GM08714 (cell line): Measurements from ENCODE around the gene RALGAPA2.

Experiments
- H3K4me3 ChIP-seq: fragments of 200-500 bp; sonication (Bioruptor generic); 2 replicates; pipeline ENCODE4 v1.5.1; 2014; ENCODE audit warnings: mild to moderate bottlenecking, low read length, inconsistent platforms
- ZNF274 ChIP-seq: IDR thresholded peaks from 2 replicates; pipeline ENCODE4 v1.6.1; 2012; ENCODE audit warnings: mild to moderate bottlenecking, low read depth, low read length

Gene RALGAPA2

DNA sequence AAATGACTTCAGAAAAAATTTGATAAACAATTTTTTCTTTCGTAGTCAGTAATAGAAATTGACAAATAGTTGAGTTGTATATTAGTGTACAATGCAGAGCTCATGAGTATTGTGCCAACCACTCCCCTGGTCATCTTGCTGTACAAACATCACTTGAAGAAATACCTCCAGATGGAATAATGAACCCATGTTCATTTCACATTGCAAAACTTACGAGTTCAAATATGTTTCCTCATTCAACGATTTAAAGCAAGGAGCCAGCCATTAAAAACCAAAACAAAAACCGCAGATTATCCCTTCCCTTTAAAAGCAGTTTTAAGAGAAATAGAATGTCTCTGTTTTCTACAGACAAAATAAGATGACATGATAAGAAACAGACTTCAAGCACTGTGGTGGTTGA lies 62.5 kb downstream of the RALGAPA2 start:
- H3K4me3 ChIP-seq = no peak overlapping the region
- TF ChIP-seq ZNF274 = no peak

DNA sequence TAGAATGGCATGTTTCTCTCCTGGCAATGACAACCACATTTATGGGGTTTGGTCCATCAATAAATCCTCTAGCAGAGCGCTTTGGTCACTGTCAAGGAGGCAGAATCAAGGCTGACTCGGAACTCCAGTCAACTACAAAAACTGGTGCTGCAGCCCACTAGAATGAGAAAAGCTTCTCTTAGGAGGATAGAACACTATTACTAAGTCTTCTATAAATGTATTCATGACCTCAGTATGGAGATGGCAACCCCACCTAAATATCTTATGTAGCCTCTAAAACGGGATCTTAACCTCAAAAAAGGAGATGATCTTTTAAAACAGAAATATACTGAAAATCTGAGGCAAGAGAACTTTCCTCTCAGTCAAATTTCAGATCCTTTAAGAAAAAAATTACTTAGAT lies 68.5 kb downstream of the RALGAPA2 start:
- H3K4me3 ChIP-seq = no peak overlapping the region
- no peak for TF ChIP-seq ZNF274

DNA sequence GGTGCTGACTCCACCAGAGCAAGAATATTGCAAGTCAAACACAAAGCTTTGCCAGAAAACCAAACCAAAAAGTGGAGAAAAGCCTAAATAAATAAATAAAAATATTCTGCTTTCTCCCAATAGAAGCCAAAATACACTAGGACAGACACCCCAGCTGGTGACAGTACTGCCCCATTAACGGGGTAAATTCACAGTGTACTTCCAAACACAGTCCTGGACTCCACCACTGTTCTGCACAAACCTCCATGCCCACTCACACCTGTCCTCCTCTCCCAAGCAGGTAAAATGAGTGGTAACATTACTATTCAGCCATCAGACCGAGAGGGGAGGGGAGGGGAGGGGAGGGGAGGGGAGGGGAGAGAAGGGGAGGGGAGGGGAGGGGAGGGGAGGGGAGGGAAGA lies 70.7 kb downstream of the RALGAPA2 start:
- no peak overlapping the region for H3K4me3 ChIP-seq
- TF ChIP-seq ZNF274 = no peak

DNA sequence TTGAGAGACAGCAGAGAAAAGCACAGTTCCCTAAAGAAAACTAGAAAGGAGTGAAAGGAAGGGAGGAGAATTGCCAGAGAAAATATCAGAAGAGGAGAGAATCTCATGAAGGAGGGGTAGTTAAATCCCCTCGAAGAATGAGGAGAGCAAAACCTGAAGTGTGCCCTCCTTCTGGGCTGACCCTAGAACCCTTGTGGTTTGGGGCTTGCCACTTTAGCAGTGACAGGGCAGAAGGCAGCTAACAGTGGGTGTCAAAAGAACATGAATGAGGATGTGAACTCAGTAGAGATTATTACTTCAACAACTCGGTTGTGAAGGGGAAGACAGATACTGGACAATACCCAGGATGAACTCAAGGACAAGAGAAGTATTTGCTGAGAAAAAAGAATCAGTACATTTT lies 73.6 kb downstream of the RALGAPA2 start:
- no peak for TF ChIP-seq ZNF274
- no peak overlapping the region for H3K4me3 ChIP-seq

DNA sequence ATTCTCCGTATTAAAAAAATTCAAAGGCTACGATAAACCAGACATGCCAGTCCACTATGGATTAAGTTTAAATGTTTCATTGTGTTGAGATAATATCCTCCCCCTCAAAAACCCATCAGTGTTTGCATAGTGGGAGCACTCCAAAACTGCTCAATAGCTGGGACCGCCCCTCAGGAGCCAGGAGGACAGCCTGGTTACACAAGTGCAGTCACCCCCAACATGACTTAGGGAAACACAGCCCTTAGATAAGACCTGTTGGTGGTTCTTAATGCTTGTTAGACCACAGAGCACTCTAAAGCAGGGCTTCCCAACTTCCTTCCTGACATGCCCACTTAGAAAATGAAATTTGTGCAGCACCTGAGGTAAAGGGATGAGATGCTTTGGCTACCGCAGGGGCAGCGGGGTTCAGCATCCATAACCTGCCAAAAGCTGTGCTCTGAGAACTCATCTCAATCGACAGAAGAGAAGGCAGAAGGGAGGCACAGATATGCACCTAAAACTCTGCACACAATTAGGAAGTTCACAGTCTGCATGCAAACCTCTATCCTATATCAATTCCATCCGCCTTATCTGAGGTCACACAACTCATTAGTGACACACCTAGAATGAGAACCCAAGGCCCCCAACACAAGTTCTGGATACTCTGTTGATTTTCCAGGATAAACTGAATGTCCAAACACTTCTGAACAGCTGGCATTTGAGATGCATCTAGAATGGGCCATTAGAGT lies 74.3 kb downstream of the RALGAPA2 start:
- no peak overlapping the region for H3K4me3 ChIP-seq
- TF ChIP-seq ZNF274 = no peak

DNA sequence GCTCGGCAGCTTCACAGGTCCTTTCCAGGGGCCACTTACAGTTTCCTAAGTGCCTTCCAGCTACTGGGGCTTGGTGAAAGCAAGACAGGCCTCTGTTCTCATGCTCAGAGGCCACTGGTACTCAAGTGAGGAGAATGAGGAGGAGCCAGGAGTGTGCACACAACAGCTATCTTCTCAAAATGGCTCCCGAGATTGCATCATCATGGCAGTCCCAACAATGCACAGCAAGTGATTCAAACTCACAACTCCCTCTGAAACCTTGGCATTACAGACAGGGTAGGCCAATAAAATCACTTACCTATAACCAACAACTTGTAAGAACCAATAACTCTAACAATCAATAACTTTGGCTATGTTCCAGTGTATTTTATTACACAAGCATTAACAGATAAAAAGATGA lies 77.4 kb downstream of the RALGAPA2 start:
- TF ChIP-seq ZNF274 = no peak
- no peak overlapping the region for H3K4me3 ChIP-seq

DNA sequence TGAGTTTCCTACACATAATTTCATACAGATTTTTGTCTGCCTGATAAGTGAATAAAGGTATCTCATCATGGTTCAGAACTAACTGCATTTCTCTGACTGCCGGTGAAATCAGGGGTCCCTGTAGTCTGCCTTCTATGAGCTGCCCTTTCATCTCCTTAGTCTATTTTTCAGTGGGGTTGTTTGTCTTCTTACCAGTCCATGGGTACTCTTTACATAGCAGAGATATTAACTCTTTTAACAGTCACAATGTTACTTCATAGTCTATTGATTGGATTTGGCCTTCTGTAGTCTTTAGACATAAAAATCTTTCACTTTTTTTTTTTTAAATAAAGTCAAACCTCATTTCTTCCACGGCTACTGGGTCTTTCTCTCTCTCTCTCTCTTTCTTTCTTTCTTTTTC lies 79.8 kb downstream of the RALGAPA2 start:
- no peak for TF ChIP-seq ZNF274

DNA sequence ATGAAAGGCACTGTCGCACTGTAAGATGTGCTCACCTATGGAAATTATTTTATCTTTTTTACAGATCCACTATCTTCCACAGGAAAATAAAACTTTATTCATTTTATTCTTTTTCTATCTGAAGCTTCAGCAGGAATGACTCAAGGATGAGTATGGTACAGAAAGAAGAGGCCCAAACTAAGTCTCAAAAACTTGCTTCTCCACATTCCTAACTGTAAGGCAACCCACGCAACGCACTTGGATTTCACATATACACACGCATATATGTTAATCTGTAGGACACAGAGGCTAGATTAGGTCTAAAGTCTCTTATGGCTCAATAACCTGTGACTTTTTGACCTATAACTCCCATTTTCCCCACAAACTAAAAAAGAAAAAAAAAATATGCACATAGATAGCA lies 81.9 kb downstream of the RALGAPA2 start:
- H3K4me3 ChIP-seq = no peak overlapping the region
- no peak for TF ChIP-seq ZNF274

More for the DNA sequence above, 79.8 kb downstream of the RALGAPA2 start:
- no peak overlapping the region for H3K4me3 ChIP-seq

DNA sequence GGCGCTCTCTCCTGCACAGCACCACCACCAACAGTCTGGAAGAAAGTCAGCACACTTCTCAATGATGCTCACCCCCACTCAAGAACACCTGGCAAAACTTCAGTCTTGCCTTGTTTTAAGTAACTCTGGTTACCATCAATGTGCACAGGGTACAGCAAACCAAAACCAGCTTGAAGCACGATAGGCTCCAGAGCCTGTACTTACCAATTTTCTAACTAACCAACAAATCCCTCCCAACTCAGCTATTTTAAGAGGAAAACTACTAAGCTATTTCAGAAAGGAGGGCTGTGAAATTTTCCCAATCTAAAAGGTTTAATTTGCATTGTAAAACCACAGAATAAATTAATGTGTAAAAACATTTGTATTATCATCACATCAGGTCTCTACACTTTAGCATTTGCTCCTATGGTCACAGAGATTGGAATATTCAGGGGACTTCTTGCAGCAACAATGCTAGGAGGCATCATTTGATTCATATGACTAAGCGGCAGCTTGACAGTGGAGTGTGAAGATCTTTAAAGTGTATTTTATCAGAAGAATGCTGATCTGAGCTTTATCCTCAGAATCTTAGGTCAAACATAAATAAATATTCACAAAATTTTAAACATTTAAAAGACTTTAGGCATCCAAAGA lies 82.8 kb downstream of the RALGAPA2 start:
- TF ChIP-seq ZNF274 = no peak
- H3K4me3 ChIP-seq = no peak overlapping the region

DNA sequence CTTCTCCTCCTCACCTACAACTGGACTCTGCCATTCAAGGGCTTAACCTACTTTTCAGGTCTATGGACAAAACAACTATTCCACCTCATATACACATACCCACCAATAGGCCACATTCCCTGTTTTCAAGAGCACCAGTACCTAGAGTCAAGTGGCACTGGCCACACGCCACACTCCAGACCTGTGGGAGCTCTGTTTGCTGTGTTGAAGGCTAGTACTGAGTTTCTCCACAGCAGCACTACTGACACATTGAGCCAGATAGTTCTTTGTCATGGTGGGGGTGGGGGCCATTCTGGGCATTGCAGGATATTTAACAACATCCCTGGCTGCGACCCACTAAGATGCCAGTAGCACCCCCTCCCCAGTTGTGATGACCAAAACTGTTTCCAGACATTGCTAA lies 84.1 kb downstream of the RALGAPA2 start:
- TF ChIP-seq ZNF274 = no peak

DNA sequence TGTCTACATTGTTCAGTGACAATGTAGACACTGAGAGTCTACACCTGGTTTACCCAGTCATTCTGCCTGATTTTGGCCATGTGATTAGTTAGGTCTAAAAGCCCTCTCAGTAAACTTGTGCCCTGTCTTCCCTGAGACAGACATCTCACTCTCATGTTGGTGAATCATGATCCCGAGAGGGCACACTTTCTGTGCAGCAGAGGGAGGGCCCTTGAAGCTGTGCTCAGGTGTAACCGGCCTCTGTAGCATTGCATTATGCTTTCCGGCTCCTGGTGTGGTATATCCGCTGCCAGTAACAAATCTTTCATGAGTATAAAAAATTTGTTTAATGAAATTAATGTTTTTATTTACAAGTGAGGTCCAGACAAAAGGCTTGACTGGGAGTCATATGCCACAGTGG lies 85.0 kb downstream of the RALGAPA2 start:
- H3K4me3 ChIP-seq = no peak overlapping the region
- TF ChIP-seq ZNF274 = no peak

More for the DNA sequence above, 84.1 kb downstream of the RALGAPA2 start:
- no peak overlapping the region for H3K4me3 ChIP-seq

DNA sequence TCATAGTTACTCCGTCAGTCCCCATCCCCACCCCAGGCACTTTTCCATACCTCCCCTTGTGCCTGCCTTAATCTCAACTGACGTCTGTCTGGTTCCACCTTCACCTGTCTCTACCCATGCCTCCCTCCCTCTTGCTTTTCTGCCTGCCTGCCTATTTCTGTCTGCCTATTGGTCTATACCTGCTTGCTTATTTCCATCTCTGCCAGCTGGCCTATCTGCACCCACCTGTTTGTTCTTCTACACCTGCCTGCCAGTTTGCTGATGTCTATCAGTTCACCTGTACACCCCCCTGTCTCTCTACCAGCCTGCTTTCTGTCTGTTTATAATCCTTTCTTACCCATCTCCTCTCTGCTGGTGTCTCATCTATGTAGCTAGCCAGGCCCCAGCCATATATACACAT lies 87.5 kb downstream of the RALGAPA2 start:
- no peak overlapping the region for H3K4me3 ChIP-seq
- TF ChIP-seq ZNF274 = no peak

DNA sequence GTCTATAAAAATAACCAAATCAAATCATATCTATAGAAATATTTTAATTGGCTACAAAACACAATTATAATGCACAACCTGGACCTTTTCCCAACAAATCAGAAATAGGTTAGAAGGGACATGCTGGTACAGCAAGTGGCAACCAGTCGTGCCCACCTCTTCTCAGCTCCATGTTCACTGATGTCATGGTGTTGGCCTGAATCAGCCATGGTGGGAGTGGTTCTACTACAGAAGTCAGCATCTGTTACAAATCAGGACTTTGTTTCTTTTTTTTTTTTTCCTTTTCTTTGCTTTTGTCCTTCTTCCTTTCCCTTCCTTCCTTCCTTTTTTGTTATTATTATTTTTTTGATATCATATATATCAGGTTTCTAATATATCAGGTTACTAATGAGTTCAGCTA lies 91.2 kb downstream of the RALGAPA2 start:
- no peak for TF ChIP-seq ZNF274
- H3K4me3 ChIP-seq = no peak overlapping the region

DNA sequence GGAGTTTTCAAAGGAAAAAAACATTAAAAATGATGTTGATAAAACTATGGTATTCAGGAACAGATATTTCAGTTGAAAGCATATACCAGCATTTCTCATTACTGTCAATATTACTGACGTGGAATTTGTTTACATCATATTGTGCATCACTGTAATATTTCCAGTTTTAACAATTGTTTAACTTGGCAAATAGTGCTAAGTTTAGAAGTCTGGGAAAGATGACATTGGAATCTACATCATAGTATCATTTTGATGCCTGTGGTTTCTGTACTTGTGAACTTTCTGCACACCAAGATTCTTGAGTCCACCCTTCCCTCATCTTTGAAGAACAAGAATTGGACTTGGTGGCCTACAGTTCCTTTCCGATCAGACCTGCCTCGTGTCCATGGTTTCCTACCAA lies 98.1 kb downstream of the RALGAPA2 start:
- no peak for TF ChIP-seq ZNF274
- H3K4me3 ChIP-seq = no peak overlapping the region

DNA sequence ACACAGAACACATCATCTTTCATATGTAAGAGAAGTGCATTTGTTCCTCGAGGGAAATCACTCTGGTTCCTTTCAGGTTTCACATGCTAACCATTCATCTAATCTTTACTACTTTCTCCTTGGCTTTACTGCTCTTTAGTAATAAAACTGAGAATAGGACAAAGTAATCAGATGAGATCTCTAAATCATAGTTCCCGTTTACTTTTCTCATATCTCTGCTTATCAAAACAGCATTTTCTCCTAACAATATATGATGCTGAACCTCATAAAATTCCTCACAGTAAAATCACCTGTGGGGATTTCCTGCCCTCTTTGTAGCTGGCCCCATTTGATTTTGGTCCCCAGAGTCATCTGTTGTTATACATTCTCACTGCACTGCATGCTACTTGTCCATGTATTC lies 100.2 kb downstream of the RALGAPA2 start:
- H3K4me3 ChIP-seq = no peak overlapping the region
- no peak for TF ChIP-seq ZNF274

DNA sequence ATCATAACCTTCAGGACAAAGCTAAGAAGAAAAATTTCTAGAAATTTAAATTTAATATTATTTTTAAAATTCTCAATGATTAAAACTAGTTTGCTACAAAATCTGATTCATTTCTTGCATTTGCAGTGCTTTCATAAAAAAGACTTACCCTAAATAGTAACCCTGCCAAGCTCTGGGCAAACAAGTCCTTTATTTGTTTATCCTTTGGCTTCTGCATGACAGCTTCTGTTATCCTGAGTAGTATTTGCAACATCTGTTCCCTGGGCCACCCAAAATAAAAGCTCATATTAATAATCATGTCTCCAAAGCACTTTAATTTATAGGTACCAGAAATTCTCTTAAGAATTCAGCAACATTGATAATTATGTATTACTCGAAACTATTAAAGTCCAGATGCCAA lies 101.3 kb downstream of the RALGAPA2 start:
- no peak overlapping the region for H3K4me3 ChIP-seq
- no peak for TF ChIP-seq ZNF274
